NCI-H1092 (cell line): Measurements from ENCODE around the gene FAU.

Experiments used
- DNase-seq: peaks from one replicate; lab custom pipeline; 2025; lab: John Stamatoyannopoulos, UW

FAU gene

DNA sequence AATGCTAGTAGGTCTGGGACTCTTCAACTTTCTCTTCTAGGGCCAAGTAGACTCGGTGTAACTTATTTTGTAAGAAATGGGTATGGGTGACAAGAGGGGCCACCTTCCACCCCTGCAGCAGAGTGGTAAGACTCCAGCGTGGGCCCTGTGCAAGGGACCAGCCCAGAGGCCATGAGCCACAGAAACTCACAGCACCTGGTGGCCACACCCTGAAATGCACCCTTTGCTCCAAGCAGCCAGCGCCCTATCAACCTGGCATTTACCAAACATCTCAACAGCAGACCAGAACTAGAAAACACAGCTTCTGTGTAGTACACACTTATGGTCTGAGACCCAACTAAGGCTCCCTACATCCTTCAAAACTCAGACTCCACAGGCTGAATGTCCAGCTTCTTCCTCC lies 43.8 kb downstream of the FAU start:
- DNase-seq: peak; percentile 9

DNA sequence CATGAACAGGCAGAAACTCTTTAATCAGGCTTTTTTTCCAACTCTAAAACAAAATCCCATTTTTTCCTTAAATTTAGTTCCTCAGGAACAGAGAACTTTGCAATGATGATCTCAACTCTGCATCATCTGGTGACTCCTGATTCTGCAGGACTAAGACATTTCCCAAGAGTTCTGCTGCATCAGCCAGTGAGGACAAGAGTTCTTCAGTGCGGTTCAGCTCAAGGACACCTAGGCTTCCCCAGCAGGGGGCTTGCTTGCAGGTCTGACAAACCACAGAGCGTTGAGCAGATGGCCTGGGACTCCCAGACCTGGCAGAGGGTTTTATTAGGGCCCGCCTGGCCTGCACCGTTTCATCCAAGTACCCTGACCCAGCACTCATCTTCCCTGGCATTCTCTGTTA lies 44.5 kb downstream of the FAU start:
- no peak for DNase-seq

GRCh38 chr11:65072631-65072966 lies 49.3 kb downstream of the FAU start:
- no peak for DNase-seq

DNA sequence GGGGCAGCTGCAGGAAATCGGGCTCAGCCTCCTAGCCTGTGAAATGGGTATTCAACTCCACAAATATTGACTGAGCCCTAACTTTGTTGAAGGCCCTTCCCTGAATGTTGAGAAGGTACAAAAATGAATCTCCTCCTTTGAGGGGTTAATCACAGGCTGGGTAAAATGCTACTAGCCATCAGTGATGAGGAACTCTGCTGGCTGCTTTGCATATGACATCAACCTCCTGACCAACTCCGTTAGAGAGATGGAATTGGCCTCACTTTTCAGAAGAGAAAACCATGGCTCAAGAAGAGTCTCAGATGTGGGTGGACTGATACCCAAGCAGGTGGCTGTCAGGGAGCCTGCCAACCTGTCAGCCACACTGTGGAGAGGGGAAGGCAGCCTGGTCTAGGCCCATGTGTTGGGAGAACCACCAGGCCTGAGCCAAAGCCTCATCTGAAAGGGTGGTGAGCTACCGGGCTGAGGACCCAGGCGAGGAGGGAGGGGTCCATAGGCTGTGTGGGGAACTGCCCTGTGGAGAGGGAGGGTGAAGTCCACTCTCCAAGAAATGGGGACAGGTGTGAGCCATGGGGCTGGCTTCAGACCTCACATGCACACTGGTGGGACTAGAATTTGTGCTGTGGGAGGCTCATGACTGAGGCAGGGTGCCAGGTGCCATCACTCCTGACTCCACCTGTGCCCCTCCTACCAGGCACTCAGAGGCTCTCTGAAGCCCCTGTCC lies 49.9 kb downstream of the FAU start:
- DNase-seq: no peak
